ENCODE data around the gene ANKMY1.

The ANKMY1 gene

GRCh38 chr2:240451791-240452461, 105.9 kb downstream of the ANKMY1 start:
- no peak for DNase-seq (ENCODE audit: low read depth)
- H3K4me3 ChIP-seq (ENCODE audit: low read depth, low read length) = no peak overlapping the region
- TF ChIP-seq MYC (IDR thresholded peaks at IDR 0.05; ENCODE audit: low read depth, low read length) (no peak), POLR2A (IDR thresholded peaks at IDR 0.05; ENCODE audit: extremely low read depth, insufficient read length) (no peak), CTCF (IDR thresholded peaks at IDR 0.05; ENCODE audit: low read depth, low read length) (no peak), MAX (IDR thresholded peaks at IDR 0.05; ENCODE audit: low read depth, low read length) (no peak)

- TF ChIP-seq MAX (IDR thresholded peaks at IDR 0.05; ENCODE audit: low read depth, low read length) = no peak
- TF ChIP-seq POLR2A (IDR thresholded peaks at IDR 0.05; ENCODE audit: extremely low read depth, insufficient read length) = no peak
- TF ChIP-seq CTCF (IDR thresholded peaks at IDR 0.05; ENCODE audit: low read depth, low read length) = no peak
- no peak for TF ChIP-seq MYC (IDR thresholded peaks at IDR 0.05; ENCODE audit: low read depth, low read length)
- no peak for DNase-seq (ENCODE audit: low read depth)
- no peak overlapping the region for H3K4me3 ChIP-seq (ENCODE audit: low read depth, low read length)
Measured at GRCh38 chr2:240451108-240451611, 106.6 kb downstream of the ANKMY1 start.

- DNase-seq (ENCODE audit: low read depth) = no peak
- TF ChIP-seq MAX (IDR thresholded peaks at IDR 0.05; ENCODE audit: low read depth, low read length) (no peak), MYC (IDR thresholded peaks at IDR 0.05; ENCODE audit: low read depth, low read length) (no peak), CTCF (IDR thresholded peaks at IDR 0.05; ENCODE audit: low read depth, low read length) (no peak)
- no peak overlapping the region for H3K4me3 ChIP-seq (ENCODE audit: low read depth, low read length)
Measured at GRCh38 chr2:240450532-240451107, 107.2 kb downstream of the ANKMY1 start.

- peak; percentile 46 for DNase-seq (ENCODE audit: low read depth)
- no peak for TF ChIP-seq CTCF (IDR thresholded peaks at IDR 0.05; ENCODE audit: low read depth, low read length)
- no peak for TF ChIP-seq POLR2A (IDR thresholded peaks at IDR 0.05; ENCODE audit: extremely low read depth, insufficient read length)
- TF ChIP-seq MAX (IDR thresholded peaks at IDR 0.05; ENCODE audit: low read depth, low read length) = no peak
- no peak for TF ChIP-seq MYC (IDR thresholded peaks at IDR 0.05; ENCODE audit: low read depth, low read length)
- H3K4me3 ChIP-seq (ENCODE audit: low read depth, low read length) = no peak overlapping the region
Measured at GRCh38 chr2:240449764-240450531, 107.8 kb downstream of the ANKMY1 start.

- no peak for DNase-seq (ENCODE audit: low read depth)
- TF ChIP-seq POLR2A (IDR thresholded peaks at IDR 0.05; ENCODE audit: extremely low read depth, insufficient read length) (no peak), MYC (IDR thresholded peaks at IDR 0.05; ENCODE audit: low read depth, low read length) (no peak), MAX (IDR thresholded peaks at IDR 0.05; ENCODE audit: low read depth, low read length) (no peak), CTCF (IDR thresholded peaks at IDR 0.05; ENCODE audit: low read depth, low read length) (no peak)
- H3K4me3 ChIP-seq (ENCODE audit: low read depth, low read length) = no peak overlapping the region
Measured at GRCh38 chr2:240448387-240449274, 109.2 kb downstream of the ANKMY1 start.

Measured in NB4 (cell line).